ENCODE data around the gene SAMD14. TPM values are rescaled to one million over a fixed set of nuclear protein-coding genes. Genes with fewer than 3 reads are reported as not detected.

Gene SAMD14
- total and polyA plus RNA-seq, 4 donors: 3.3 to 6.2 (median 4.2) TPM

DNA sequence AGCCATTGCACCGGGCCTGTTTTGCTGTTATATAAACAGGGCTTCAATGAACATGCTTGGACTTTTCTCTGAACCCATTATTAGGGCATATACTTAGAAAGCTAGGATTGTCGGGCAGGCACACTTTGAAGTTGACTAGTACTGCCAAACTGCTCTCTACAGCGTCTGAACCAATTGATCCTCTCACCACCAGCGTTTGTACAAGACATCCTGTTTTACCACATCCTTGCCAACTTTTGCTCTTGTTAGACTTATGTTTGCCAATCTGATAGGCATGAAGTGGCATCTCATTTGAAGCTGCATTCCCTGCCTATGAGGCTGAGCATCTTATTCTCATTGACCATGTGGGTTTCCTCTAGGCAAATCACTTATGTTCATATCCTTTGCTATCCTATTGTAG lies 27.9 kb upstream of the SAMD14 start:
- H3K9me3 ChIP-seq (ENCODE audit: control insufficient read depth in 4 of 4, insufficient read depth in 3 of 4, low read length in 3 of 4): no peaks in the 10 kb centered on the region
- H3K27ac ChIP-seq (ENCODE audit: low read depth in 1 of 2, low read length in 1 of 2): no peak overlapping the region
- TF ChIP-seq, protein P1, sequence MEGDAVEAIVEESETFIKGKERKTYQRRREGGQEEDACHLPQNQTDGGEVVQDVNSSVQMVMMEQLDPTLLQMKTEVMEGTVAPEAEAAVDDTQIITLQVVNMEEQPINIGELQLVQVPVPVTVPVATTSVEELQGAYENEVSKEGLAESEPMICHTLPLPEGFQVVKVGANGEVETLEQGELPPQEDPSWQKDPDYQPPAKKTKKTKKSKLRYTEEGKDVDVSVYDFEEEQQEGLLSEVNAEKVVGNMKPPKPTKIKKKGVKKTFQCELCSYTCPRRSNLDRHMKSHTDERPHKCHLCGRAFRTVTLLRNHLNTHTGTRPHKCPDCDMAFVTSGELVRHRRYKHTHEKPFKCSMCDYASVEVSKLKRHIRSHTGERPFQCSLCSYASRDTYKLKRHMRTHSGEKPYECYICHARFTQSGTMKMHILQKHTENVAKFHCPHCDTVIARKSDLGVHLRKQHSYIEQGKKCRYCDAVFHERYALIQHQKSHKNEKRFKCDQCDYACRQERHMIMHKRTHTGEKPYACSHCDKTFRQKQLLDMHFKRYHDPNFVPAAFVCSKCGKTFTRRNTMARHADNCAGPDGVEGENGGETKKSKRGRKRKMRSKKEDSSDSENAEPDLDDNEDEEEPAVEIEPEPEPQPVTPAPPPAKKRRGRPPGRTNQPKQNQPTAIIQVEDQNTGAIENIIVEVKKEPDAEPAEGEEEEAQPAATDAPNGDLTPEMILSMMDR (IDR thresholded peaks at IDR 0.05; ENCODE audit: control extremely low read depth, extremely low read depth): no peak
- 42 to 57% methylated on average over 4 of the region's 4 CpGs for WGBS, 2 donors
- no peaks in the 10 kb centered on the region for H3K36me3 ChIP-seq (ENCODE audit: control insufficient read depth in 4 of 4, insufficient read depth in 4 of 4, low read length in 4 of 4)
- H3K4me1 ChIP-seq (ENCODE audit: control insufficient read depth in 5 of 5, insufficient read depth in 5 of 5, low read length in 5 of 5): peaks cover 6 to 22% (median 15%) of the 10 kb centered on the region in 5 donors
- ATAC-seq (ENCODE audit: insufficient read depth, low FRiP score) (no peak), DNase-seq (no peak)
- no peak overlapping the region for H3K9ac ChIP-seq (ENCODE audit: insufficient read depth in 1 of 2, low read length in 2 of 2)
- no peaks in the 10 kb centered on the region for H3K27me3 ChIP-seq (ENCODE audit: control insufficient read depth in 3 of 3, insufficient read depth in 3 of 3, low read length in 2 of 3)
- no peak overlapping the region for H3K4me3 ChIP-seq

DNA sequence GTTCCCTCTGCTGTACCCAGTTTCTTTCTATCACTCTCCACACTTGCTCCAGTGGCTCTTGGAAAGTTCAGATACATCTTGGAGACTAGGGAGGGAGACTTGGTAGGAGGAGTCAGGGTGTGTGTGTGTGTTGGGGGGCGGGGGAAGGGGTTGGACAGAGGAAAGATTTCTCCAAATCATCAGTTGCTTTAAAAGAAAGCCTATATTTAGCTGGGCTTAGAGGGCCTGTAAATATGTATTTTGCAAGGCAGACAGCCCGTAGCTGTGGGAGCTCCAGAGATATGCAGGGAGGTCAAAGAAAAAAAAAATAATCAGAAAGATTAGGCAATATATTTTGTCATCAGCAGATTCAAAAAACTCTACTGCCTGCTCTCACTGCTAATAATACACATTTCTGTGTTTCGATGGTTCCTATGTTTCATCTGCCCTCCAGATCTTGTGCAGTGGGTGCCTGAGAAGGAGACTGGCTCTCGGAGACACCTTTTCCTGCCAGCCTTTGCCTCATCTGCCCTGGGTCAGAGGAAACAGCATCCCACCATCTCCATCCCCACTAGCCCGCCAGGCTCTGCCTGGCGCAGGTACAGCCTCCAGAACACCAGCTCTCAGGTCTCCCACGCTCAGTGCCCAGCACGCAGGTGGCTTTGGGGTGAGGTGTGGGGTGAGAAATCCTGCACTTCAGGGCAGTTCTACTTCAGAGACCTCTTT lies 25.3 kb upstream of the SAMD14 start:
- Histone ChIP-seq H3K27me3 (ENCODE audit: control insufficient read depth in 3 of 3, insufficient read depth in 3 of 3, low read length in 2 of 3) (no peaks in the 10 kb centered on the region), H3K36me3 (ENCODE audit: control insufficient read depth in 4 of 4, insufficient read depth in 4 of 4, low read length in 4 of 4) (no peaks in the 10 kb centered on the region), H3K4me3 (no peak overlapping the region), H3K9me3 (ENCODE audit: control insufficient read depth in 4 of 4, insufficient read depth in 3 of 4, low read length in 3 of 4) (no peaks in the 10 kb centered on the region), H3K9ac (ENCODE audit: insufficient read depth in 1 of 2, low read length in 2 of 2) (peak overlapping the region in 1 of 2 donors; percentile 86), H3K4me1 (ENCODE audit: control insufficient read depth in 5 of 5, insufficient read depth in 5 of 5, low read length in 5 of 5) (peaks cover 6 to 29% (median 21%) of the 10 kb centered on the region in 5 donors), H3K27ac (ENCODE audit: low read depth in 1 of 2, low read length in 1 of 2) (peak overlapping the region in 1 of 2 donors; percentile 85)
- TF ChIP-seq, protein P1 (IDR thresholded peaks at IDR 0.05; ENCODE audit: control extremely low read depth, extremely low read depth): no peak
- ATAC-seq (ENCODE audit: insufficient read depth, low FRiP score) (no peak), DNase-seq (peak; percentile 69 to 91 (median 85))
- 59 to 67% methylated on average over 8 of the region's 8 CpGs for WGBS, 2 donors

DNA sequence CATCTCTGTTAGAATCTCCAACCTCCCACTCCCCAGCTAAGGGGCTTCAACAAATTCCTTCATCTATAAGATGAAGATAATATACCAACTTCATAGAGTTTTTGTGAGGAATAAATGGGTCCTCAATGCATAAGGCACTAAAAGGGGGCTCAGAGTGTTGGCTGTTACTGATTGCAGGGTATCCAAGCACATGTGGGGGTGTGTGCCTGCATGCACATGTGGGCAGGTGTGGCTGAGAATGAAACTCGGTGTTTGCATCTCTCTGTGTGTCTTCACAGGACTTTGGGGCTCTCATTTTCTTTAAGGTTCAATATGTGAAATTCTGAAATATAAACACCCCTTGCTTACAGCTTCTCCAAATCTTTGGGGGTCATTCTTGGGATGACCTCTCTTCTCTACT lies 24.6 kb upstream of the SAMD14 start:
- Histone ChIP-seq H3K9ac (ENCODE audit: insufficient read depth in 1 of 2, low read length in 2 of 2) (peak overlapping the region in 1 of 2 donors; percentile 38), H3K4me1 (ENCODE audit: control insufficient read depth in 5 of 5, insufficient read depth in 5 of 5, low read length in 5 of 5) (peaks cover 6 to 29% (median 21%) of the 10 kb centered on the region in 5 donors), H3K36me3 (ENCODE audit: control insufficient read depth in 4 of 4, insufficient read depth in 4 of 4, low read length in 4 of 4) (no peaks in the 10 kb centered on the region), H3K27ac (ENCODE audit: low read depth in 1 of 2, low read length in 1 of 2) (peak overlapping the region; percentile 21 to 65), H3K9me3 (ENCODE audit: control insufficient read depth in 4 of 4, insufficient read depth in 3 of 4, low read length in 3 of 4) (no peaks in the 10 kb centered on the region), H3K4me3 (no peak overlapping the region), H3K27me3 (ENCODE audit: control insufficient read depth in 3 of 3, insufficient read depth in 3 of 3, low read length in 2 of 3) (no peaks in the 10 kb centered on the region)
- ATAC-seq (ENCODE audit: insufficient read depth, low FRiP score) (no peak), DNase-seq (no peak)
- 49 to 62% methylated on average over 1 of the region's 1 CpG for WGBS, 2 donors
- TF ChIP-seq, protein P1 (IDR thresholded peaks at IDR 0.05; ENCODE audit: control extremely low read depth, extremely low read depth): no peak

Measured in lung (tissue), 12 donors.